A549 (cell line): Measurements from ENCODE around the gene INPP5A. TPM values are rescaled to one million over a fixed set of nuclear protein-coding genes. Genes with fewer than 3 reads are reported as not detected.

Experiments used
- ATAC-seq, 2 experiments: fragments of 200-7000 bp in 1 of 2; fragments of >200 bp in 1 of 2; cut with Nextera tagmentation in 1 of 2; cut with Tn5 transposase in 1 of 2; 3 replicates each; pipeline versions ENCODE4 v1.8.0 to v1.9.1; 2018 to 2020; ENCODE audit warnings: mild to moderate bottlenecking in 1 of 2, moderate library complexity in 1 of 2
- CTCF ChIA-PET: fragments of 300-600 bp; sonication (Branson Sonifier 250); formaldehyde crosslinking; extraction: SDS; loops from one replicate; lab custom pipeline; 2021; ENCODE audit warnings: antibody characterized with exemption, inconsistent platforms; lab: Yijun Ruan, JAX
- POLR2A ChIA-PET: fragments of 350-600 bp; formaldehyde crosslinking; extraction: SDS; loops from one replicate; lab custom pipeline; 2021; ENCODE audit warnings: antibody characterized with exemption, inconsistent platforms; lab: Yijun Ruan, JAX
- DNase-seq, 2 experiments: peaks; one replicate each; pipeline versions ENCODE4 v3.0.0 to v3.0.0-alpha.2; 2011 to 2016; ENCODE audit warnings: low read depth in 1 of 2, low spot score in 1 of 2
- FAIRE-seq: peaks from 2 replicates; lab custom pipeline; 2011; peaks lifted over from hg19 to GRCh38; lab: Jason Lieb, UNC
- H3K27ac ChIP-seq, 2 experiments: fragments of >200 bp; sonication (Bioruptor Twin); formaldehyde crosslinking; 3 replicates each; pipeline ENCODE4 v1.5.1; 2016 to 2017
- H3K4me1 ChIP-seq: fragments of >200 bp; sonication (Bioruptor Twin); formaldehyde crosslinking; 3 replicates; pipeline ENCODE4 v1.6.1; 2016
- H3K4me2 ChIP-seq: fragments of >200 bp; sonication (Bioruptor Twin); formaldehyde crosslinking; 3 replicates; pipeline ENCODE4 v1.6.1; 2016
- H3K4me3 ChIP-seq: fragments of >200 bp; sonication (Bioruptor Twin); formaldehyde crosslinking; 3 replicates; pipeline ENCODE4 v1.5.1; 2016
- H3K9me3 ChIP-seq: fragments of >200 bp; sonication (Bioruptor Twin); formaldehyde crosslinking; 3 replicates; pipeline ENCODE4 v1.6.1; 2016
- CBX8 ChIP-seq: fragments of 200-600 bp; sonication (generic); IDR thresholded peaks from 2 replicates; pipeline ENCODE4 v1.6.1; 2016
- CHD2 ChIP-seq: fragments of 150-350 bp; IDR thresholded peaks from 2 replicates; pipeline ENCODE4 v1.6.1; 2014; ENCODE audit warnings: low read length; ENCODE audit not compliant: partially characterized antibody
- CHD4 ChIP-seq: fragments of 200-600 bp; sonication (generic); IDR thresholded peaks from 2 replicates; pipeline ENCODE4 v1.6.1; 2016; ENCODE audit warnings: antibody characterized with exemption, mild to moderate bottlenecking, borderline replicate concordance
- EP300 ChIP-seq, 2 experiments: fragments of >200 bp; sonication (Bioruptor Twin); formaldehyde crosslinking; IDR thresholded peaks; 2 replicates in 1 of 2; 3 replicates in 1 of 2; pipeline ENCODE4 v1.6.1; 2016 to 2017
- ESRRA ChIP-seq: fragments of 150-350 bp; IDR thresholded peaks from 2 replicates; pipeline ENCODE4 v1.6.1; 2014; ENCODE audit warnings: mild to moderate bottlenecking, low read length, borderline replicate concordance
- FOSB ChIP-seq: fragments of 250-450 bp; sonication (Bioruptor Pico); IDR thresholded peaks from 2 replicates; pipeline ENCODE4 v1.5.0; 2020; ENCODE audit warnings: mild to moderate bottlenecking, moderate library complexity
- HOXA7 ChIP-seq: fragments of 250-450 bp; sonication (Bioruptor Pico); IDR thresholded peaks from 2 replicates; pipeline ENCODE4 v1.5.0; 2020; ENCODE audit warnings: mild to moderate bottlenecking, moderate library complexity
- JUN ChIP-seq, 2 experiments: fragments of >200 bp; sonication (Bioruptor Twin); formaldehyde crosslinking; IDR thresholded peaks; 2 replicates in 1 of 2; 3 replicates in 1 of 2; pipeline ENCODE4 v1.6.1; 2016 to 2017
- JUNB ChIP-seq: fragments of >200 bp; sonication (Bioruptor Twin); formaldehyde crosslinking; IDR thresholded peaks from 2 replicates; pipeline ENCODE4 v1.6.1; 2016
- MAFK ChIP-seq: fragments of 450-650 bp; IDR thresholded peaks from 2 replicates; pipeline ENCODE4 v1.6.1; 2014; ENCODE audit not compliant: partially characterized antibody
- MAZ ChIP-seq: fragments of 150-350 bp; IDR thresholded peaks from 2 replicates; pipeline ENCODE4 v1.6.1; 2014; ENCODE audit warnings: antibody characterized with exemption, low read depth, low read length, borderline replicate concordance
- POLR2AphosphoS2 ChIP-seq: conservative IDR thresholded peaks from 2 replicates; pipeline ENCODE4 v1.6.1; 2012; ENCODE audit warnings: low read length, improper control_type of control experiment, inconsistent platforms
- RAD21 ChIP-seq, 2 experiments: fragments of >200 bp in 1 of 2; sonication (Bioruptor Twin) in 1 of 2; formaldehyde crosslinking in 1 of 2; IDR thresholded peaks in 1 of 2; conservative IDR thresholded peaks in 1 of 2; 2 replicates in 1 of 2; 3 replicates in 1 of 2; pipeline ENCODE4 v1.6.1; 2012 to 2018; ENCODE audit warnings: inconsistent platforms in 1 of 2
- RARB ChIP-seq: fragments of 250-450 bp; sonication (Bioruptor Pico); IDR thresholded peaks from 2 replicates; pipeline ENCODE4 v1.8.0; 2021; ENCODE audit warnings: mild to moderate bottlenecking, moderate library complexity
- TFCP2L1 ChIP-seq: fragments of 250-450 bp; sonication (Bioruptor Pico); IDR thresholded peaks from 2 replicates; pipeline ENCODE4 v1.5.0; 2021; ENCODE audit warnings: mild to moderate bottlenecking
- ZFP36 ChIP-seq: fragments of 450-650 bp; IDR thresholded peaks from 2 replicates; pipeline ENCODE4 v1.6.1; 2014; ENCODE audit warnings: borderline replicate concordance; ENCODE audit not compliant: partially characterized antibody
- ZNF302 ChIP-seq: fragments of 250-450 bp; sonication (Bioruptor Pico); IDR thresholded peaks from 2 replicates; pipeline ENCODE4 v1.9.0; 2021; ENCODE audit warnings: inconsistent platforms, mild to moderate bottlenecking, moderate library complexity
- WGBS: methylation state at CpG from one replicate; pipeline ENCODE4 v1.1.6; 2017; ENCODE audit errors: missing lambda C conversion rate; 5-methylcytosine and 5-hydroxymethylcytosine counted together
- polyA plus RNA-seq, 4 experiments: library from polyadenylated mRNA; depleted of rRNA in 3 of 4; stranded (reverse); fragments of >200 nt; fragmentation: RNase III in 1 of 4; extraction: RNeasy Plus Mini Kit Qiagen cat#74134 plus additional on column Dnase treatment in 1 of 4; gene quantifications; 2 replicates in 3 of 4; 3 replicates in 1 of 4; pipeline ENCODE4 v1.2.3, GENCODE V29; 2011 to 2017
- TF ChIP-seq, protein P1 (sequence below): fragments of >200 bp; sonication (Bioruptor Twin); formaldehyde crosslinking; IDR thresholded peaks from 3 replicates; pipeline ENCODE4 v1.6.1; 2016
- TF ChIP-seq, protein P2 (sequence below): IDR thresholded peaks from 2 replicates; pipeline ENCODE4 v1.6.1; 2012; ENCODE audit warnings: low read depth, borderline replicate concordance
- TF ChIP-seq, protein P3 (sequence below): fragments of >200 bp; sonication (Bioruptor Twin); formaldehyde crosslinking; IDR thresholded peaks from 2 replicates; pipeline ENCODE4 v1.6.1; 2016
- TF ChIP-seq, protein P4 (sequence below): fragments of 250-450 bp; sonication (Bioruptor Pico); IDR thresholded peaks from 2 replicates; pipeline ENCODE4 v1.5.0; 2020; ENCODE audit warnings: low read depth, mild to moderate bottlenecking, moderate library complexity
- TF ChIP-seq, protein P5 (sequence below): fragments of 200-600 bp; sonication (generic); IDR thresholded peaks from 2 replicates; pipeline ENCODE4 v1.6.1; 2016; ENCODE audit warnings: antibody characterized with exemption, mild to moderate bottlenecking, moderate library complexity

Gene INPP5A
- polyA plus RNA-seq, 2 of the 4 experiments (the other 2 are of a cell fraction) = 13.7 to 15.1 TPM

GRCh38 chr10:132547421-132547861, 9.9 kb downstream of the INPP5A start:
- POLR2A ChIA-PET = no interaction called here
- CTCF ChIA-PET = interaction anchor here (0.6 kb wide), 1 partner anchor 88 kb away, joined by 3 read pairs; no protein-coding TSS in a partner anchor
- DNase-seq (no peak), FAIRE-seq (no peak), ATAC-seq (no peak)
- H3K4me2 ChIP-seq = no peak overlapping the region
- H3K4me1 ChIP-seq = no peaks in the 10 kb centered on the region
- WGBS = 93% methylated on average over 22 of the region's 22 CpGs
- TF ChIP-seq MAZ (no peak), FOSB (CRISPR knock-in tag) (no peak), RARB (no peak)
- no peaks in the 10 kb centered on the region for H3K9me3 ChIP-seq
- H3K4me3 ChIP-seq = no peak overlapping the region
- no peak overlapping the region for H3K27ac ChIP-seq

DNA sequence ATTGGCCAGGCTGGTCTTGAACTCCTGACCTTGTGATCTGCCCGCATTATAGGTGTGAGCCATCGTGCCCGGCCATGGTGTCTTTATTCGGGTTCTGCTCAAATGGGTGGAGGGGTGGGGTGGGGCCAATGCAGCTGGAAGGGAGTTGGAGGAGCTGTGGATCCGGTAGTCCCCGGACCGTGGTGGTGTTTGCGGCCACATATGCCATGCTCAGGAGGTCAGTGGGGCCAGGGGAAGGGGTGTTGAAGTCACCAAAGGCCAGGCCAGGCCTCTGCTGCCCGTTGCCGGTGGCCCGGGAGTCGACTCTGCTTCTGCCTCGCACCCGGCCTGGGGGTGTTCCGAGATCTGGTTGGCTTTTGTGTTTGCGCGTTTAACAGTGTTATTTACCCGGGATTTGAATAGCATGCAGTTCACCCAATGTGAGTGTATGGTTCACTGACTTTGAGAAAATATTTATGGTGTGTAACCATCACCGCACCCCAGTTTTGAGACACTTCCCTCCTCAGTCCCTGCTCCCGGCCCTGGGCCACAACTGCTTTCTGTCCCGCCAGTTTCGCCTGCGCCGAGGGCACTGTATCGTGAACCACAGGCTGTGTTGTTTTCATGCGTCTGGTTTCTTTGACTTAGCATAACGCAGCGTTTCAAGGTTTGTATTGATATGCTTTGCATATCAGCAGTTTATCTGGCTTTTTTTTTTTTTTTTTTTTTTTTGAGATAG, 10.7 kb downstream of the INPP5A start:
- TF ChIP-seq, protein P1, sequence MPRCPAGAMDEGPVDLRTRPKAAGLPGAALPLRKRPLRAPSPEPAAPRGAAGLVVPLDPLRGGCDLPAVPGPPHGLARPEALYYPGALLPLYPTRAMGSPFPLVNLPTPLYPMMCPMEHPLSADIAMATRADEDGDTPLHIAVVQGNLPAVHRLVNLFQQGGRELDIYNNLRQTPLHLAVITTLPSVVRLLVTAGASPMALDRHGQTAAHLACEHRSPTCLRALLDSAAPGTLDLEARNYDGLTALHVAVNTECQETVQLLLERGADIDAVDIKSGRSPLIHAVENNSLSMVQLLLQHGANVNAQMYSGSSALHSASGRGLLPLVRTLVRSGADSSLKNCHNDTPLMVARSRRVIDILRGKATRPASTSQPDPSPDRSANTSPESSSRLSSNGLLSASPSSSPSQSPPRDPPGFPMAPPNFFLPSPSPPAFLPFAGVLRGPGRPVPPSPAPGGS = no peak
- TF ChIP-seq, protein P2, sequence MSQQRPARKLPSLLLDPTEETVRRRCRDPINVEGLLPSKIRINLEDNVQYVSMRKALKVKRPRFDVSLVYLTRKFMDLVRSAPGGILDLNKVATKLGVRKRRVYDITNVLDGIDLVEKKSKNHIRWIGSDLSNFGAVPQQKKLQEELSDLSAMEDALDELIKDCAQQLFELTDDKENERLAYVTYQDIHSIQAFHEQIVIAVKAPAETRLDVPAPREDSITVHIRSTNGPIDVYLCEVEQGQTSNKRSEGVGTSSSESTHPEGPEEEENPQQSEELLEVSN = no peak
- TF ChIP-seq ESRRA = no peak
- TF ChIP-seq CHD2 = no peak
- TF ChIP-seq, protein P3, sequence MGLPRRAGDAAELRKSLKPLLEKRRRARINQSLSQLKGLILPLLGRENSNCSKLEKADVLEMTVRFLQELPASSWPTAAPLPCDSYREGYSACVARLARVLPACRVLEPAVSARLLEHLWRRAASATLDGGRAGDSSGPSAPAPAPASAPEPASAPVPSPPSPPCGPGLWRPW = no peak
- TF ChIP-seq JUNB = no peak
- no peak for TF ChIP-seq TFCP2L1 (CRISPR knock-in tag)
- TF ChIP-seq ZFP36 = no peak
- no peak for TF ChIP-seq CBX8
- no peak for TF ChIP-seq ZNF302
- TF ChIP-seq JUN (IDR thresholded peaks at IDR 0.05) = no peak
- no peak for DNase-seq
- Histone ChIP-seq H3K4me2 (no peak overlapping the region), H3K9me3 (no peaks in the 10 kb centered on the region), H3K27ac (no peak overlapping the region), H3K4me1 (no peaks in the 10 kb centered on the region), H3K4me3 (no peak overlapping the region)
- ChIA-PET POLR2A (no interaction called here), CTCF (interaction anchor here (0.6 kb wide), 1 partner anchor 89 kb away, joined by 3 read pairs; no protein-coding TSS in a partner anchor)
- ATAC-seq = no peak
- FAIRE-seq = no peak
- WGBS = 87% methylated on average over 28 of the region's 28 CpGs

GRCh38 chr10:132548869-132549268, 11.3 kb downstream of the INPP5A start:
- no peaks in the 10 kb centered on the region for H3K9me3 ChIP-seq
- no peak for DNase-seq
- H3K4me2 ChIP-seq = no peak overlapping the region
- H3K27ac ChIP-seq = no peak overlapping the region
- no peak for TF ChIP-seq TFCP2L1 (CRISPR knock-in tag)
- TF ChIP-seq, all 56 proteins: peak for 0
- Histone ChIP-seq H3K4me3 (no peak overlapping the region), H3K4me1 (no peaks in the 10 kb centered on the region)
- ChIA-PET CTCF (interaction anchor here (1.2 kb wide), 1 partner anchor 106 kb away, joined by 3 read pairs; no protein-coding TSS in a partner anchor), POLR2A (no interaction called here)
- WGBS = 73% methylated on average over 7 of the region's 14 CpGs
- no peak for ATAC-seq
- no peak for FAIRE-seq

GRCh38 chr10:132549371-132549770, 11.8 kb downstream of the INPP5A start:
- H3K4me3 ChIP-seq = no peak overlapping the region
- no peaks in the 10 kb centered on the region for H3K9me3 ChIP-seq
- DNase-seq (no peak), FAIRE-seq (no peak), ATAC-seq (no peak)
- ChIA-PET CTCF (interaction anchor here (1.2 kb wide), 1 partner anchor 105 kb away, joined by 3 read pairs; no protein-coding TSS in a partner anchor), POLR2A (no interaction called here)
- no peaks in the 10 kb centered on the region for H3K4me1 ChIP-seq
- no peak overlapping the region for H3K4me2 ChIP-seq
- H3K27ac ChIP-seq = no peak overlapping the region
- 87% methylated on average over 10 of the region's 12 CpGs for whole genome bisulfite sequencing
- TF ChIP-seq, protein P4, sequence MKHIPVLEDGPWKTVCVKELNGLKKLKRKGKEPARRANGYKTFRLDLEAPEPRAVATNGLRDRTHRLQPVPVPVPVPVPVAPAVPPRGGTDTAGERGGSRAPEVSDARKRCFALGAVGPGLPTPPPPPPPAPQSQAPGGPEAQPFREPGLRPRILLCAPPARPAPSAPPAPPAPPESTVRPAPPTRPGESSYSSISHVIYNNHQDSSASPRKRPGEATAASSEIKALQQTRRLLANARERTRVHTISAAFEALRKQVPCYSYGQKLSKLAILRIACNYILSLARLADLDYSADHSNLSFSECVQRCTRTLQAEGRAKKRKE (CRISPR knock-in tag) = no peak
- no peak for TF ChIP-seq ESRRA
- TF ChIP-seq JUNB = no peak
- no peak for TF ChIP-seq CHD4
- no peak for TF ChIP-seq EP300 (IDR thresholded peaks at IDR 0.05)
- TF ChIP-seq POLR2AphosphoS2 = no peak
- no peak for TF ChIP-seq MAFK
- no peak for TF ChIP-seq HOXA7 (CRISPR knock-in tag)
- TF ChIP-seq MAZ = no peak
- TF ChIP-seq RAD21 (conservative IDR thresholded peaks at IDR 0.05 in 1 of 2, IDR thresholded peaks at IDR 0.05 in 1 of 2) = no peak
- TF ChIP-seq, protein P5, sequence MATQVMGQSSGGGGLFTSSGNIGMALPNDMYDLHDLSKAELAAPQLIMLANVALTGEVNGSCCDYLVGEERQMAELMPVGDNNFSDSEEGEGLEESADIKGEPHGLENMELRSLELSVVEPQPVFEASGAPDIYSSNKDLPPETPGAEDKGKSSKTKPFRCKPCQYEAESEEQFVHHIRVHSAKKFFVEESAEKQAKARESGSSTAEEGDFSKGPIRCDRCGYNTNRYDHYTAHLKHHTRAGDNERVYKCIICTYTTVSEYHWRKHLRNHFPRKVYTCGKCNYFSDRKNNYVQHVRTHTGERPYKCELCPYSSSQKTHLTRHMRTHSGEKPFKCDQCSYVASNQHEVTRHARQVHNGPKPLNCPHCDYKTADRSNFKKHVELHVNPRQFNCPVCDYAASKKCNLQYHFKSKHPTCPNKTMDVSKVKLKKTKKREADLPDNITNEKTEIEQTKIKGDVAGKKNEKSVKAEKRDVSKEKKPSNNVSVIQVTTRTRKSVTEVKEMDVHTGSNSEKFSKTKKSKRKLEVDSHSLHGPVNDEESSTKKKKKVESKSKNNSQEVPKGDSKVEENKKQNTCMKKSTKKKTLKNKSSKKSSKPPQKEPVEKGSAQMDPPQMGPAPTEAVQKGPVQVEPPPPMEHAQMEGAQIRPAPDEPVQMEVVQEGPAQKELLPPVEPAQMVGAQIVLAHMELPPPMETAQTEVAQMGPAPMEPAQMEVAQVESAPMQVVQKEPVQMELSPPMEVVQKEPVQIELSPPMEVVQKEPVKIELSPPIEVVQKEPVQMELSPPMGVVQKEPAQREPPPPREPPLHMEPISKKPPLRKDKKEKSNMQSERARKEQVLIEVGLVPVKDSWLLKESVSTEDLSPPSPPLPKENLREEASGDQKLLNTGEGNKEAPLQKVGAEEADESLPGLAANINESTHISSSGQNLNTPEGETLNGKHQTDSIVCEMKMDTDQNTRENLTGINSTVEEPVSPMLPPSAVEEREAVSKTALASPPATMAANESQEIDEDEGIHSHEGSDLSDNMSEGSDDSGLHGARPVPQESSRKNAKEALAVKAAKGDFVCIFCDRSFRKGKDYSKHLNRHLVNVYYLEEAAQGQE = no peak
